ENCODE results near the gene SERINC3.

DNA sequence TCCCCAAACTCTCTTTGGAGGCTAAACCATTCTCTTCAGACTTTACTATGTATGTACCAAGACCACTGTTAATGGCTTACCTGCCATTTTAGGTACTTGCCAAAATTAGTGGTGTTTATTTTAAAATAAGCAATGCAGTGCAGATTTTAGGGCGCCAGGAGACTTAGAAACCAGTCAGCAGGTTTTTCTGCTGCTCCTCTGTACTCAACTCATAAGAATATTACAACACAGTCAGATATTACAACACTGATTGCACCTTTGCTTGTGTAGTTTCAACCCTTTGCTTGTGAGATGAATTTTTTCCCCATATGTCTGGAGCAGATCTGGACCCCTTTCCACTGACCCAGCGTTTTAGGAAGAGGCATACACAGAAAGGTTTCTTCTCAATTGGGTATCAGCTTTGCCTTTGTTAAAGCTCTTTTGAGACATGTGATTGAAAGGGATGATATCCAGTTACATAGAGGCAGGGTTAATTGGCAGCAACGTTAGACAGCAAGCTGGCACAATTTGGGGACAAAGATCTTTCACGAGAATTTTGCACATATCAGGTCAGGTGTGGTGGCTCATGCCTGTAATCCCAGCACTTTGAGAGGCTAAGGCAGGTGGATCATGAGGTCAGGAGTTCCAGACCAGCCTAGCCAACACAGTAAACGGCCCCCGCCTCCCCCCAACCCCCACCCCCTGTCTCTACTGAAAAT is 40.0 kb downstream of the SERINC3 start:
- TF ChIP-seq, protein P1, sequence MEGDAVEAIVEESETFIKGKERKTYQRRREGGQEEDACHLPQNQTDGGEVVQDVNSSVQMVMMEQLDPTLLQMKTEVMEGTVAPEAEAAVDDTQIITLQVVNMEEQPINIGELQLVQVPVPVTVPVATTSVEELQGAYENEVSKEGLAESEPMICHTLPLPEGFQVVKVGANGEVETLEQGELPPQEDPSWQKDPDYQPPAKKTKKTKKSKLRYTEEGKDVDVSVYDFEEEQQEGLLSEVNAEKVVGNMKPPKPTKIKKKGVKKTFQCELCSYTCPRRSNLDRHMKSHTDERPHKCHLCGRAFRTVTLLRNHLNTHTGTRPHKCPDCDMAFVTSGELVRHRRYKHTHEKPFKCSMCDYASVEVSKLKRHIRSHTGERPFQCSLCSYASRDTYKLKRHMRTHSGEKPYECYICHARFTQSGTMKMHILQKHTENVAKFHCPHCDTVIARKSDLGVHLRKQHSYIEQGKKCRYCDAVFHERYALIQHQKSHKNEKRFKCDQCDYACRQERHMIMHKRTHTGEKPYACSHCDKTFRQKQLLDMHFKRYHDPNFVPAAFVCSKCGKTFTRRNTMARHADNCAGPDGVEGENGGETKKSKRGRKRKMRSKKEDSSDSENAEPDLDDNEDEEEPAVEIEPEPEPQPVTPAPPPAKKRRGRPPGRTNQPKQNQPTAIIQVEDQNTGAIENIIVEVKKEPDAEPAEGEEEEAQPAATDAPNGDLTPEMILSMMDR (IDR thresholded peaks at IDR 0.05; ENCODE audit: insufficient read depth, low read length) = no peak
- TF ChIP-seq POLR2AphosphoS5 (IDR thresholded peaks at IDR 0.05; ENCODE audit: low read depth) (no peak), SPI1 (IDR thresholded peaks at IDR 0.05; ENCODE audit: borderline replicate concordance, low read depth) (no peak), GABPA (IDR thresholded peaks at IDR 0.05; ENCODE audit: low read depth) (no peak)
